ENCODE measurements around the gene ZMYND8.
"Not testable (repeated sequence)": the region's sequence is repeated elsewhere in the genome, so short reads cannot be mapped to it uniquely, and the experiment has no call there.

Gene ZMYND8

DNA sequence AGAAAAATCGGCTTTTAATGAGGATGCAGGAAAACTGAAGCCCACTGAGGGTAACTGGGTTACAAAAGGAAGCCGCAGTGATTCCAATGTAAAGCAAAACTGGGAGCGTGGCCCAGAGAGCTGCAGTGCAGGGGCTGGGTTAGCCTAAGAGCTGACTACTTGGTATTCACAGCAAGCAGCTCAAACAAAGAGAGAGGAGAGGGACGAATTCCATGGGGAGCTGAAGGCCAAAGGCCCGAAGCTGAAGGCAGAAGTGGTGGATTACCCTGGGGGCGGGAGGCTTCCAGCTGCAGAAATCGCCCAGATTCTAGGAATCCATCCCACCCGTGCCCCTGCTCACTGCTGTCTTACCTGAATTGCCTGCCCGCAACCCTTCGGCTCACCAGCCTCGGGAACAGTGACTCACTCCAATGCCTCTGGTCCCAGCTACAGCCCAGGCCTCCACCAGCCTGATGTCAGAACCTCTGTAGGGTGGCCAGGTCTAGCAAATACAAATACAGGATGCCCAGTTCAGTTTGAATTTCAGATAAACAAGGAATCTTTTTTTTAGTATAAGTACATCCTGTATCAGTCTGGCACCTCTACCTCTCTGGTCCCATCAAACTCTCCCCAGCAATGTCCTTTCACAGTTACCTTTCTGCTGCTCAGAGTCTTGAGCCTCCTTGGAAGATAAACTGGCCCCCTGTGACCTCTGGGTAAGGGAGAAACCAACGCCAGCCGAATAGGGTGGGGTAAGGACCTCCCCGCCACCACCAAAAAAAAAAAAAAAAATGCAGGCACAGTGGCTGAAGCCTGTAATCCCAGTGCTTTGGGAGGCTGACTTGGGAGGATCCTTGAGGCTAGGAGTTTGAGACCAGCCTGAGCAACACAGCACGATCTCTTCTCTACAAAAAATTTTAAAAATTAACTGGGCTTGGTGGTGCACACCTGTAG lies 14.6 kb upstream of the ZMYND8 start:
- DNase-seq (ENCODE audit: low read depth in 2 of 2), result no peak

- no peak for DNase-seq (ENCODE audit: low read depth in 2 of 2)
These were observed 13.7 kb upstream of the ZMYND8 start for GRCh38 chr20:47370214-47370613.

DNA sequence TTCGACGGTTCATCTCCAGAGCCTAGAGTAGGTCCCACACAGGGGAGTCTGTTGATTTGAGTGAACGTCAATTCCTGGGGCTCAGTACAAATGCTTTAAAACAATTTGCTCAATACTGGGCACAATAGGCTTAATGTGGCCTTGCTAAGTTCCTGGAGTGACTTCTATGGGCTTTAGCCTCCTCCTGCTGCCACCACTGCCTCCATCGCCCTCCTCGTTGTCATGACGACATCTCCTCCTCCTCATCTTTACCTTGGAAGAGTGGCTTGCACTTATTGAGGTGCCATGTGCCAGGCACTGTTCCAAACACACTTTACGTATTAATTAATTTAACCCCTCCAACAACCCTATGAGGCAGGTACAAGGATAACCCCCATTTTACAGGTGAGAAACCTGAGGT lies 11.8 kb upstream of the ZMYND8 start:
- DNase-seq (ENCODE audit: low read depth in 2 of 2), result no peak

GRCh38 chr20:47366301-47366700 lies 9.8 kb upstream of the ZMYND8 start:
- not testable (repeated sequence) for DNase-seq (ENCODE audit: low read depth in 2 of 2)

- no peak for DNase-seq (ENCODE audit: low read depth in 2 of 2)
These were observed 8.7 kb upstream of the ZMYND8 start for GRCh38 chr20:47365023-47365764.

DNA sequence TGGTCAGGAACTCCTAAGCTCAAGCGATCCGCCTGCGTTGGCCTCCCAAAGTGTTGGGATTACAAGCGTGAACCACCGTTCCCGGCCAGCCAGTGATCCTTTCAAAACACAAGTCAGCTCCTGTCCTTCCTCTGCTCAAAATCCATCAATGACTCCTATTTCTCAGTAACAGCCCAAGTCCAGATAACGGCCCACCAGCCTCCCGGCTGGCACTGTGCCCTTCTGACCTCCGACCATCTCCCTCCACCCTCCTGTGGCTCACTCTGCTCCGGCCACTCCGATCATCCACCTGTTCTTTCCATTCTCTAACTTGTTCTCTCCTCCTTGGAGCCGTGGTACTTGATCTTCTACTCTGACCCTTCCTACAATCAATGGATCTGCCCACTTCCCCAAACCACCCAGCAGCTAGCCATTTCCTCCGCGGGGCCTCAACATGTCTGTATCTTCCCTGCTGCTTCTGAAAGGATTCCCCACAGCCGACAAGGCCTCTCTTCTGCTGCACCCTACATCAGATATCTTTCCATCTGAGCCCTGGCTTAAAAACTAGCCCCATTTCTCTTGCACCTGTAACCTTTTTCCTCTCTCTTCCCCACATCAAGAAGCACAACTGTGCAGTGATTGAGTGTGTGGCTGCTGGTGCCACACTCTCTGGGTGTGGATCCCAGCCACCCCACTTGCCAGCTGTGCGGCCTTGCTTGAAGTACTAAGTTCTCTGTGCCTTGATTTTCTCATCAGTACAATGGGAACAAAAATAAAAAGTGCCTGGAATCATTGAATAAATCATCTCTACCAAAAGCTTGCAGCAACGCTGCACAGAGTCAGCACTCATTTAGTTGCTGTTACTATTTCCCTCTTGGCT lies 6.1 kb upstream of the ZMYND8 start:
- DNase-seq (ENCODE audit: low read depth in 2 of 2), result no peak

DNA sequence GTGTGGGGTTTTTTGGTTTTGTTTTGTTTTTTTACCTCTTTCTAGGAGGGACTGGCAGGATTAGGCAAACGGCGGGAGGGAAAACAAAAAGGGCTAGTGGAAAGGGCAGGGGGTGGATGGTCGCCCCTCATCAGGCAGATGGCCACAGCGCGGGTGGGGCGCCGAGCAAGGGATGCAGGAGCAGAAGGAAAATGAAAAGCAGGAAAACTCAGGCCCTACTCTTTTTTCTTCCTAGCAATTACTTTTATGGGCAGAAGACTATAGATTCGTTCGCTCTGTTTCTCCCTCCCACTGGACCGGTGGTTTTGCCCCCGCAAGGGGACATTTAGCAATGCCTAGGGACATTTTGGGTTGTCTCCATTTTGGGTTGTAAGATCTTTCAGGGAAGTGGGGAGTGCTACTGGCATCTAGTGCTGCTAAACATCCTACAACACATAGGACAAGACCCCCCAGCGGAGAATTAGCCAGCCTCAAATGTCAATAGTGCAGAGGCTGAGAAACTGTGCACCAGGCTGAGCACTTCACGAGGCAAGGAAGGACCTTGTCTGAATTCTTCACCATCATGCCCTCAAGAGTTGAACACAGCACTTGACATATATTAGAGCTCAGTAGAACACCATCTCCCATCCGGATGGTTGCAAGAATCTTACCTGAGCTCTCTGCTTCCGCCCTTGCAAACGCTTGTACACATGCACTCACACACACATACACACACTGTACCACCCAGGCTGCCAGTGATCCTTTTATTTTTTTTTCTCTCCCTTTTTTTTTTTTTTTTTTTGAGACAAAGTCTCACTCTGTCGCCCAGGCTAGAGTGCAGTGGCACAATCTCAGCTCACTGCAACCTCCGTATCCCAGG lies 4.8 kb upstream of the ZMYND8 start:
- DNase-seq (ENCODE audit: low read depth in 2 of 2), result no peak

DNA sequence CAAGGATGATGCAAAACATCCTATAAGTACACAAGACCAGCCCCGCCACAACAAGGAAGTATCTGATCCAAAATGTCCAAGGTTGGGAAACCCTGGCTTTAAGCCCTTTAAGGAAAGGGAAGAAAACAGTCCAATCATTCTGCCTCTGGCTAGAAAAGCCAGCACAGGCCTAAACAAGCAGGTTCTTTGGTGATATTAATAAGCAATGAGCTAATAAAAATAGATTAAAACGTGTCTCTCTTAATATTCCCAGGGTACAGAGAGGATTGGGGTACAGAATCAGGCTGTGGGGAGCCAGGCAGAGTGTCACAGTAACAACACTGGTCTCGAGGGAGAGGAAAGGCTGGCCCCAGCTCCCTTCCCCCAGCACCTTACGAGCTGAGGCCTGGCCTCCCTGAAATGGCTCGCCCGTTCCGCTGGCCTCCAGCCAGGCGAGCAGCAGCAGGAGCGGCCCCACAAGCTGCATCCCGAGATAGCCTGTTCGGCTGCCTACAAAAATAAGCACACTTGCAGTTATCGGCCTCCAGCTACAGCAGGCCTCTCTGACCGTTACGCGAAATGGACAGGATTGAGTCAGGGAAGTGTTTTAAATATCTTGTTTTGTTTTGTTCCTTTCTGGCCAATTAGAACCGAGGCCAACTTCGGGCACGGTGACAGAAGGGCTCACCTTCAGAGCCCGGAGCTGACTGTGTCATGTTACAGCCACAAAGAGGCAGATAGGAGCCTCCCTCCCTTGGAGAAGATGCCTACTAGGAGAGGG lies 4.0 kb upstream of the ZMYND8 start:
- DNase-seq (ENCODE audit: low read depth in 2 of 2), result no peak

DNA sequence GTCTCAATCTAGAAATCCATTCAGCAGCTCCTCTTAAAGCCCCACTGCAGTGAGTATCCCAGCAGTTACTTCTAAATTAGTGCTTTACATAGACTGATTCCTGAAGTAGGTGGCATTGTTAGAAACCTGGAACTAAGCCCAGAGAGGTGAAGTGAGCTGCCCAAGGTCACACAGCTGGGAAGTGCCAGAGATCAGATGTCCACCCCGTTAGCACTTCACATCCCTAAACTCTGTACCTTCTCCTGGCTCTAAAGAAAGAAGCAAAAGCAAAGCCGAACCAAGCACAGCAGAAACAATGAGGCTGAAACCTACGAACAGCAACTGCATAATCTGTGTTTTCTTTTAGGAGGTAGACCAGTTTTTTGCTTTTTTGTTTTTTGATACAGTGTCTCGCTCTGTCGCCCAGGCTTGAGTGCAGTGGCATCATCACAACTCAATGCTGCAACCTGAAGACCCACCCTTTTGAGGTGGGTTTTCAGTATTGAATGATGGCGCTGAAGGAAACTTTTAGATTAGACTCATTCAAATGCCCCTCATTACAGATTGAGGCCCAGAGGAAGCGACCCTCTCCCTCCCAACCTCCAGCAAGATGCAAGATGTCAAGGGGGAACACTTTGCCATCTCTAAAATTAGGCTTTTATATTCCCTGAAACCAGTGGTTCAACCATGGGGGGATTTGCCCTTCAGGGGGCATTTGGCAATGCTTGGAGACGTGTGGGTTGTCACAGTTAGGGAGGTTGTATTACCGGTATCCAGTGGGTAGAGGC lies 3.2 kb upstream of the ZMYND8 start:
- no peak for DNase-seq (ENCODE audit: low read depth in 2 of 2)

- DNase-seq (ENCODE audit: low read depth in 2 of 2), result no peak
These were observed 2.4 kb upstream of the ZMYND8 start for GRCh38 chr20:47358672-47359529.

- DNase-seq (ENCODE audit: low read depth in 2 of 2), result no peak
These were observed 1.7 kb upstream of the ZMYND8 start for GRCh38 chr20:47358039-47358671.

DNA sequence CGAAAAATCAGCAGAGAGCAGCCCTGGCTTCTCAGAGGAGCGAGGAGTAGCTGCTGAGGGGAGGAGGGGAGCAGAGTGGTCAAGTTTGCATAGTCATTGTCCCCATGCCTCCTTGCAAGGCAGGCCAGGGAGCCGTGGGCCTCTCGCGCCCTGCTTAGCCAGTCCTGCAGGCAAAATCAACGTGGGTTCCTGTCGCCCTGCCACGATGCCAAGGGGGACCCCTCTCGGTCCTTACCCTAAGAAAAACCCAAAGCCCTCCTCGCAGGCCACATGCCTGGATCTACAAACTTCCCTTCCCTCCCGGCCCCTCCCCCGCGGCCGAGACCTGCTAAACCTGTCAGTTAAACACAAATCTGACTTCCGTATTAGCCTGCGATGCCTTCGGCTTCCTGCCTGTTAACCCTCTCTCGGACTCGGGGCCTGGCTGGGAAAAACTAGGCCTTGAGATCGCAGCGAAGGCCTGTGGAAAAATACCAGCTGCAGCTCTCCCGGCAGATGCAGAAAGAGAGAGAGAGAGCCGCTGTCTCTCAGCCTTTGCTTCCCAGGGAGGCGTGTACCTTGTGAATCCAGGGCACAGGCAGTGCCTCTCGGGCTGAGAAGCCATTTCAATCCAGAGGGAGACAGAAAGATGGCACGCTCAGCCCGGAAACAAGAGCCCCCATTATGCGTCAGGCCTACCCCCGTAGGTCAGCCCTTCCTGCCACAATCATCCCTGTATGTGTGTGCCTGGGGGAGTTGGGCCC lies 968 bp upstream of the ZMYND8 start:
- DNase-seq (ENCODE audit: low read depth in 2 of 2), result peak; percentile 40 to 45

- DNase-seq (ENCODE audit: low read depth in 2 of 2), result no peak
These were observed 326 bp downstream of the ZMYND8 start for GRCh38 chr20:47356220-47356525.

GRCh38 chr20:47355489-47356219 lies 845 bp downstream of the ZMYND8 start:
- DNase-seq (ENCODE audit: low read depth in 2 of 2), result no peak

DNA sequence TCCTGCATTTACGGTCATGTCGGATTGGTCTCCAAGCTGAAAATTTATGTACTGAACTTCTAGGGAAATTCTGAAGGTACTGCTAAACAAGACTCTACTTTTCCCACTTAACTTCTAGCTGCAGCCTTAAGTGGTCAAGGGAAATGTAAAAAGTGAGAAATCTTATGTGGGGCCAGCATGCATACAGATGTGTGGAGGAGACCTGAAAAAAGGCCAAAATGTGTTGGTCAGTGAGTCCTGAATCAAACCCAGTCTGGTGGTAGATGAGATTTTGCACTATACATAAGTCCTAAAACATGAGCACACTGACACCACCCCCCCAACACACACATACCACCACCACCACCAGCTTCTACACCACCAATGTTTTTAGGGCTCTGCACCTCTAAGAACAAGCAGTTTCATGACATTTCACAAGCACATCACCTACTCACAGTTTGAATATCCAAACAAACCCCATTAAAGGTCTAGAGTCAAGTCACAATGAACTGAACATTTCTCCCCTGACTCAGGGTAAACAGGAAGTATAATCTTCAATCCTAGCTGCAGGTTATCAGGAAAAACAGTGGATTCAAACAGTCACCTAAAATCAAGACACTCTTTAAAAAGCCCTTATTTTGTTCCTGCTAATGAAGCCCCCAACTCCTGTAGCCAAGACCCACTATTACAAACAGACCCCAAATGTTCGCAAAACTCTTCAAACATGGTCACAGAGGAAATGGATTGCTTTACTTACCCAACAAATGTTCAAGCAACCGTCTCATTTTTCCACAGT lies 1.6 kb downstream of the ZMYND8 start:
- no peak for DNase-seq (ENCODE audit: low read depth in 2 of 2)

GRCh38 chr20:47354464-47354713 lies 2.1 kb downstream of the ZMYND8 start:
- no peak for DNase-seq (ENCODE audit: low read depth in 2 of 2)

All from stimulated activated CD8-positive, alpha-beta memory T cell treated with anti-CD3 and anti-CD28 coated beads, Interleukin-7, amount 100 ng/mL, for 4 hours (primary cell).